Osteoblast (primary cell): ENCODE data around the gene GRIN1. TPM values are rescaled to one million over a fixed set of nuclear protein-coding genes. Genes with fewer than 3 reads are reported as not detected.

Experiments used
- DNase-seq: peaks from one replicate; pipeline ENCODE4 v3.0.0; 2011; ENCODE audit warnings: low spot score, mixed read lengths; ENCODE audit not compliant: insufficient read length; ENCODE audit errors: missing footprints
- H2AFZ ChIP-seq: 2 replicates; pipeline ENCODE4 v1.6.0; 2011; ENCODE audit warnings: mild to moderate bottlenecking, low read length
- H3K27ac ChIP-seq: 2 replicates; pipeline ENCODE4 v1.5.1; 2011; ENCODE audit warnings: mild to moderate bottlenecking, low read depth, low read length, moderate library complexity
- H3K27me3 ChIP-seq: 2 replicates; pipeline ENCODE4 v1.6.0; 2012; ENCODE audit warnings: mild to moderate bottlenecking, control low read depth, inconsistent platforms, low read length, moderate library complexity; ENCODE audit not compliant: insufficient read depth
- H3K36me3 ChIP-seq: 2 replicates; pipeline ENCODE4 v1.5.1; 2011; ENCODE audit warnings: mild to moderate bottlenecking, low read length, control low read depth, moderate library complexity; ENCODE audit not compliant: insufficient read depth
- H3K4me1 ChIP-seq: 2 replicates; pipeline ENCODE4 v1.5.1; 2011; ENCODE audit warnings: mild to moderate bottlenecking, low read length, control low read depth, moderate library complexity; ENCODE audit not compliant: insufficient read depth
- H3K4me2 ChIP-seq: 2 replicates; pipeline ENCODE4 v1.6.0; 2011; ENCODE audit warnings: mild to moderate bottlenecking, low read length; ENCODE audit not compliant: insufficient read depth
- H3K4me3 ChIP-seq: fragments of 200-600 bp; sonication (generic); 3 replicates; pipeline ENCODE4 v1.5.1; 2012; ENCODE audit warnings: mild to moderate bottlenecking, low read length, inconsistent platforms; ENCODE audit not compliant: insufficient read depth
- H3K79me2 ChIP-seq: 2 replicates; pipeline ENCODE4 v1.6.0; 2012; ENCODE audit warnings: mild to moderate bottlenecking, low read length, control low read depth, inconsistent platforms; ENCODE audit not compliant: insufficient read depth
- H3K9me3 ChIP-seq: 2 replicates; pipeline ENCODE4 v1.5.1; 2011; ENCODE audit warnings: low read depth, low read length, control low read depth
- H4K20me1 ChIP-seq: 2 replicates; pipeline ENCODE4 v1.6.0; 2012; ENCODE audit warnings: mild to moderate bottlenecking, low read length, control low read depth; ENCODE audit not compliant: insufficient read depth
- CTCF ChIP-seq: IDR thresholded peaks from 2 replicates; pipeline ENCODE4 v1.5.1; 2011; ENCODE audit warnings: mild to moderate bottlenecking, low read depth, low read length, moderate library complexity; ENCODE audit errors: extremely low read depth
- total RNA-seq: library from RNA; depleted of rRNA; stranded (reverse); fragments of >200 nt; gene quantifications from 2 replicates; pipeline ENCODE4 v1.2.3, GENCODE V29; 2012

The GRIN1 gene
- total RNA-seq, 1 donor = not detected

- H3K36me3 ChIP-seq = no peaks in the 10 kb centered on the region
- H3K79me2 ChIP-seq = no peaks in the 10 kb centered on the region
- H3K9me3 ChIP-seq = no peaks in the 10 kb centered on the region
- peaks cover 45% of the 10 kb centered on the region for H3K27me3 ChIP-seq
- no peak overlapping the region for H3K4me2 ChIP-seq
- no peak overlapping the region for H2AFZ ChIP-seq
- no peak overlapping the region for H3K4me3 ChIP-seq
- no peaks in the 10 kb centered on the region for H3K4me1 ChIP-seq
- no peak for TF ChIP-seq CTCF
- no peaks in the 10 kb centered on the region for H4K20me1 ChIP-seq
- peak; percentile 88 for DNase-seq
- no peak overlapping the region for H3K27ac ChIP-seq
Measured at GRCh38 chr9:137136261-137136880, 2.6 kb upstream of the GRIN1 start.

- peak; percentile 93 for DNase-seq
- H3K36me3 ChIP-seq = no peaks in the 10 kb centered on the region
- no peak overlapping the region for H3K27ac ChIP-seq
- no peaks in the 10 kb centered on the region for H3K4me1 ChIP-seq
- H3K4me2 ChIP-seq = no peak overlapping the region
- no peaks in the 10 kb centered on the region for H4K20me1 ChIP-seq
- peaks cover 46% of the 10 kb centered on the region for H3K27me3 ChIP-seq
- TF ChIP-seq CTCF = no peak
- no peaks in the 10 kb centered on the region for H3K9me3 ChIP-seq
- H3K79me2 ChIP-seq = no peaks in the 10 kb centered on the region
- H2AFZ ChIP-seq = no peak overlapping the region
- H3K4me3 ChIP-seq = no peak overlapping the region
Measured at GRCh38 chr9:137136881-137137607, 1.9 kb upstream of the GRIN1 start.

- no peak overlapping the region for H3K4me2 ChIP-seq
- no peak overlapping the region for H3K27ac ChIP-seq
- H3K9me3 ChIP-seq = no peaks in the 10 kb centered on the region
- no peaks in the 10 kb centered on the region for H3K79me2 ChIP-seq
- H2AFZ ChIP-seq = no peak overlapping the region
- H3K27me3 ChIP-seq = peaks cover 48% of the 10 kb centered on the region
- H3K4me3 ChIP-seq = no peak overlapping the region
- no peaks in the 10 kb centered on the region for H3K4me1 ChIP-seq
- H4K20me1 ChIP-seq = no peaks in the 10 kb centered on the region
- DNase-seq = peak; percentile 91
- H3K36me3 ChIP-seq = no peaks in the 10 kb centered on the region
- no peak for TF ChIP-seq CTCF
Measured at GRCh38 chr9:137138058-137138721, 764 bp upstream of the GRIN1 start.

- H3K27ac ChIP-seq = no peak overlapping the region
- no peak for TF ChIP-seq CTCF
- no peaks in the 10 kb centered on the region for H4K20me1 ChIP-seq
- H3K4me1 ChIP-seq = no peaks in the 10 kb centered on the region
- no peaks in the 10 kb centered on the region for H3K36me3 ChIP-seq
- peak; percentile 77 for DNase-seq
- H3K27me3 ChIP-seq = peaks cover 48% of the 10 kb centered on the region
- no peak overlapping the region for H3K4me2 ChIP-seq
- H3K79me2 ChIP-seq = no peaks in the 10 kb centered on the region
- no peak overlapping the region for H2AFZ ChIP-seq
- no peaks in the 10 kb centered on the region for H3K9me3 ChIP-seq
- H3K4me3 ChIP-seq = no peak overlapping the region
Measured at GRCh38 chr9:137139468-137140150, 655 bp downstream of the GRIN1 start.
